HG03066 (cell line): Measurements from ENCODE around the gene DUSP19.

ENCODE experiments used
- ATAC-seq: cut with Tn5 transposase; IDR thresholded peaks from one replicate; pipeline ENCODE4 v1.9.1; 2021; ENCODE audit warnings: low read depth; ENCODE audit not compliant: unreplicated experiment

Gene DUSP19

GRCh38 chr2:183124222-183124956 is 45.8 kb downstream of the DUSP19 start, which contains the start of gene NUP35:
Gene NUP35 (plus strand): TSS chr2:183124443. CDS start chr2:183124458, 15 bp downstream.
- ATAC-seq, result peak; percentile 86

DNA sequence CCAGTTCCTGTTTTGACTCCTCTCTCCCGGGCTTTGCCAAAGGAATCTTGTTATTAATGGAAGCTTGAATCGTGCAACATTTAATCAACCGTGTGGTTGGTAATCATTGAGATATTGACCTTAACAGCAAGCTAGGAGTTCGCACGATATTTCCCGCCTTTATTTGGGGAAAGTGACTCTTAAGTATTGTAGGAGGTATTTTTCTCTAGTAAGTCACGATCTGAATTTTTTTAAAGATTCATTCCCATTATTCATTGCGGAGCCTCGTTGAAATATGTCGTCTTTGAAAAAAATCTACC is 46.4 kb downstream of the DUSP19 start:
- no peak for ATAC-seq

GRCh38 chr2:183125659-183126341 is 47.3 kb downstream of the DUSP19 start:
- ATAC-seq, result no peak

- no peak for ATAC-seq
Observed at GRCh38 chr2:183126635-183127034, 48.1 kb downstream of the DUSP19 start.

- no peak for ATAC-seq
Observed at GRCh38 chr2:183134016-183134415, 55.5 kb downstream of the DUSP19 start.

DNA sequence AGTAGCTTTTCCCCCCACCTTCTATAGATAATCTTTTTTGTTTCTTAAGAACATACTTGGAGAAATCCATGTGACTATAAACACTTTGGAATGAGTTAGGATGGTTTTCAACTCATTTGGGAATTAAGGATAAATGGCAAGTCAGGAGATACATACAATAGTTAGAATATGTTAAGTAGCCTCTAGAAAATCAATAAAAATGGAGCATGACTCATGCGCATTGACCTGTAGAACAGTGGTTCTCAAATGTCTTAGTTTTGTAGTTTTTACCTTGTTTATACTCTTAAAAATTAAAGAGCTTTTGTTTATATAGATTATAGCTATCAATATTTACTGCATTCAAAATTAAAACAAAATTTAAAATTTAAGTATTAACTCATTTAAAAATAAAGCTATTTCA is 70.4 kb downstream of the DUSP19 start:
- ATAC-seq, result no peak

DNA sequence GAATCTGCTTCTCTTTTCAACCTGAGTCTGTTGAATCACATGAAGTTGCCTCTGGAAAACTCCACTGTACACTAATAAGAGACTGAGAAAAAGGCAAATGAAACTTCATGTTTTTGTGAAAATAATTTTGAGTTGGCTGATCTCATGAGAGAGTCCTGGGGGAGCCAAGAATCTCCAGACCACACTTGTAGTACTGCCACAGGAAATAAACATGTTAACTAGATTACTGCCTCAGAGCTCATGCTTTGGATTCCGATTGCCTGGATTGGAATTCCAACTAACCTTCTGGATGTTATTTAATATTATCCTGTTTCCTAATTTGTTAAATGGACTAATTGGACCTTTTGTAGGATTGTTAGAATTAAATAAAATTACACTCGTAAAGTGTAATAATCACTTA is 70.9 kb downstream of the DUSP19 start:
- no peak for ATAC-seq
